ENCODE results near the gene CSTB. TPM values are rescaled to one million over a fixed set of nuclear protein-coding genes. Genes with fewer than 3 reads are reported as not detected.
A peak's percentile ranks its signal among the peaks of the same experiment; 100 is the strongest.

CSTB gene
- total RNA-seq, 1 experiment from 2014 or later = 136 TPM

GRCh38 chr21:43771698-43772424 lies 4.2 kb downstream of the CSTB start:
- TF ChIP-seq EZH2 (IDR thresholded peaks at IDR 0.05; ENCODE audit: low read depth) = no peak
- TF ChIP-seq, protein P1, sequence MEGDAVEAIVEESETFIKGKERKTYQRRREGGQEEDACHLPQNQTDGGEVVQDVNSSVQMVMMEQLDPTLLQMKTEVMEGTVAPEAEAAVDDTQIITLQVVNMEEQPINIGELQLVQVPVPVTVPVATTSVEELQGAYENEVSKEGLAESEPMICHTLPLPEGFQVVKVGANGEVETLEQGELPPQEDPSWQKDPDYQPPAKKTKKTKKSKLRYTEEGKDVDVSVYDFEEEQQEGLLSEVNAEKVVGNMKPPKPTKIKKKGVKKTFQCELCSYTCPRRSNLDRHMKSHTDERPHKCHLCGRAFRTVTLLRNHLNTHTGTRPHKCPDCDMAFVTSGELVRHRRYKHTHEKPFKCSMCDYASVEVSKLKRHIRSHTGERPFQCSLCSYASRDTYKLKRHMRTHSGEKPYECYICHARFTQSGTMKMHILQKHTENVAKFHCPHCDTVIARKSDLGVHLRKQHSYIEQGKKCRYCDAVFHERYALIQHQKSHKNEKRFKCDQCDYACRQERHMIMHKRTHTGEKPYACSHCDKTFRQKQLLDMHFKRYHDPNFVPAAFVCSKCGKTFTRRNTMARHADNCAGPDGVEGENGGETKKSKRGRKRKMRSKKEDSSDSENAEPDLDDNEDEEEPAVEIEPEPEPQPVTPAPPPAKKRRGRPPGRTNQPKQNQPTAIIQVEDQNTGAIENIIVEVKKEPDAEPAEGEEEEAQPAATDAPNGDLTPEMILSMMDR (conservative IDR thresholded peaks at IDR 0.05) = no peak
- intact Hi-C loops (cut with micrococcal nuclease; ENCODE audit: unreplicated experiment) = no loop called here
- H3K4me2 ChIP-seq = no peak overlapping the region
- H3K9me2 ChIP-seq (ENCODE audit: insufficient read depth) = no peaks in the 10 kb centered on the region
- H3K27ac ChIP-seq = peak overlapping the region; percentile 37; the same call in 1 of the 2 replicates
- peaks cover 7% of the 10 kb centered on the region for H4K20me1 ChIP-seq (ENCODE audit: insufficient read depth)
- peaks cover 45% of the 10 kb centered on the region for H3K4me1 ChIP-seq (replicated peaks; ENCODE audit: insufficient read depth)
- no peak overlapping the region for H3K4me3 ChIP-seq
- H2AFZ ChIP-seq = no peak overlapping the region
- DNase-seq = no peak
- H3K27me3 ChIP-seq (ENCODE audit: insufficient read depth, low read depth) = no peaks in the 10 kb centered on the region
- POLR2A ChIA-PET (ENCODE audit: unreplicated experiment) = no interaction called here
- H3K9me3 ChIP-seq (ENCODE audit: insufficient read depth, low read depth) = no peaks in the 10 kb centered on the region
- H3K36me3 ChIP-seq (ENCODE audit: low read depth) = peaks cover 15% of the 10 kb centered on the region
- peaks cover 34% of the 10 kb centered on the region for H3K79me2 ChIP-seq (ENCODE audit: low read depth)
- H3F3A ChIP-seq (ENCODE audit: insufficient read depth, low read depth) = peaks cover 59% of the 10 kb centered on the region
- BruUV-seq (replicated peaks) = no TSS peak
- CTCF ChIA-PET = no interaction called here

GRCh38 chr21:43771199-43771675 lies 4.9 kb downstream of the CSTB start:
- no peak overlapping the region for H3K4me3 ChIP-seq
- ChIA-PET POLR2A (ENCODE audit: unreplicated experiment) (no interaction called here), CTCF (no interaction called here)
- no peaks in the 10 kb centered on the region for H3K27me3 ChIP-seq (ENCODE audit: insufficient read depth, low read depth)
- TF ChIP-seq, protein P1 (conservative IDR thresholded peaks at IDR 0.05) = no peak
- DNase-seq = no peak
- peaks cover 46% of the 10 kb centered on the region for H3K4me1 ChIP-seq (replicated peaks; ENCODE audit: insufficient read depth)
- H3K9me2 ChIP-seq (ENCODE audit: insufficient read depth) = no peaks in the 10 kb centered on the region
- peaks cover 7% of the 10 kb centered on the region for H4K20me1 ChIP-seq (ENCODE audit: insufficient read depth)
- intact Hi-C loops (cut with micrococcal nuclease; ENCODE audit: unreplicated experiment) = no loop called here
- H3K27ac ChIP-seq = 0 out of 2 replicates have a peak overlapping the region, but pooled peaks have one; percentile 1
- H3K36me3 ChIP-seq (ENCODE audit: low read depth) = peaks cover 15% of the 10 kb centered on the region
- no TSS peak for BruUV-seq (replicated peaks)
- H3K4me2 ChIP-seq = no peak overlapping the region
- no peaks in the 10 kb centered on the region for H3K9me3 ChIP-seq (ENCODE audit: insufficient read depth, low read depth)
- H3K79me2 ChIP-seq (ENCODE audit: low read depth) = peaks cover 34% of the 10 kb centered on the region
- H3F3A ChIP-seq (ENCODE audit: insufficient read depth, low read depth) = peaks cover 65% of the 10 kb centered on the region
- H2AFZ ChIP-seq = no peak overlapping the region

GRCh38 chr21:43770066-43770655 lies 5.9 kb downstream of the CSTB start:
- peaks cover 11% of the 10 kb centered on the region for H3K36me3 ChIP-seq (ENCODE audit: low read depth)
- TF ChIP-seq, protein P1 (conservative IDR thresholded peaks at IDR 0.05) = no peak
- no peak for TF ChIP-seq EZH2 (IDR thresholded peaks at IDR 0.05; ENCODE audit: low read depth)
- H3K9me2 ChIP-seq (ENCODE audit: insufficient read depth) = no peaks in the 10 kb centered on the region
- no peak overlapping the region for H3K4me2 ChIP-seq
- ChIA-PET CTCF (no interaction called here), POLR2A (ENCODE audit: unreplicated experiment) (no interaction called here)
- no peaks in the 10 kb centered on the region for H3K9me3 ChIP-seq (ENCODE audit: insufficient read depth, low read depth)
- no peak for DNase-seq
- intact Hi-C loops (cut with micrococcal nuclease; ENCODE audit: unreplicated experiment) = no loop called here
- no peak overlapping the region for H2AFZ ChIP-seq
- no peak overlapping the region for H3K27ac ChIP-seq
- peaks cover 24% of the 10 kb centered on the region for H3K79me2 ChIP-seq (ENCODE audit: low read depth)
- BruUV-seq (replicated peaks) = no TSS peak
- H3K4me3 ChIP-seq = no peak overlapping the region
- H4K20me1 ChIP-seq (ENCODE audit: insufficient read depth) = peaks cover 7% of the 10 kb centered on the region
- no peaks in the 10 kb centered on the region for H3K27me3 ChIP-seq (ENCODE audit: insufficient read depth, low read depth)
- H3F3A ChIP-seq (ENCODE audit: insufficient read depth, low read depth) = peaks cover 65% of the 10 kb centered on the region
- H3K4me1 ChIP-seq (replicated peaks; ENCODE audit: insufficient read depth) = peaks cover 46% of the 10 kb centered on the region
